ENCODE results near the gene CLTA.
"Not testable (repeated sequence)": the region's sequence is repeated elsewhere in the genome, so short reads cannot be mapped to it uniquely, and the experiment has no call there.

Gene CLTA

GRCh38 chr9:36158917-36159316 lies 31.8 kb upstream of the CLTA start:
- peak; percentile 67 for DNase-seq

- DNase-seq, result not testable (repeated sequence)
These were observed 31.2 kb upstream of the CLTA start for GRCh38 chr9:36159509-36159908.

GRCh38 chr9:36160126-36160525 lies 30.6 kb upstream of the CLTA start:
- DNase-seq, result not testable (repeated sequence)

GRCh38 chr9:36161187-36161586 lies 29.5 kb upstream of the CLTA start:
- peak; percentile 63 for DNase-seq

GRCh38 chr9:36162211-36162738 lies 28.4 kb upstream of the CLTA start:
- no peak for DNase-seq

- peak; percentile 97 for DNase-seq
These were observed 27.5 kb upstream of the CLTA start for GRCh38 chr9:36163049-36163785.

GRCh38 chr9:36163786-36164170 lies 26.9 kb upstream of the CLTA start:
- DNase-seq, result peak; percentile 66

GRCh38 chr9:36164372-36164771 lies 26.3 kb upstream of the CLTA start:
- DNase-seq, result no peak

- no peak for DNase-seq
These were observed 25.7 kb upstream of the CLTA start for GRCh38 chr9:36164989-36165388.

- peak; percentile 67 for DNase-seq
These were observed 24.9 kb upstream of the CLTA start for GRCh38 chr9:36165826-36166167.

- DNase-seq, result peak; percentile 87
These were observed 24.4 kb upstream of the CLTA start for GRCh38 chr9:36166168-36166927.

GRCh38 chr9:36169166-36169565 lies 21.6 kb upstream of the CLTA start, which contains the start of gene CCIN:
CCIN (plus strand) TSS chr9:36169388; CDS start chr9:36169503, 115 bp downstream.
- DNase-seq, result no peak

- no peak for DNase-seq
These were observed 21.0 kb upstream of the CLTA start for GRCh38 chr9:36169708-36170107.

- DNase-seq, result no peak
These were observed 20.2 kb upstream of the CLTA start for GRCh38 chr9:36170531-36170930.

- no peak for DNase-seq
These were observed 16.9 kb upstream of the CLTA start for GRCh38 chr9:36173861-36174260.

- DNase-seq, result no peak
These were observed 16.4 kb upstream of the CLTA start for GRCh38 chr9:36174271-36174670.

- no peak for DNase-seq
These were observed 16.0 kb upstream of the CLTA start for GRCh38 chr9:36174731-36175130.

GRCh38 chr9:36175209-36175608 lies 15.5 kb upstream of the CLTA start:
- not testable (repeated sequence) for DNase-seq

GRCh38 chr9:36176496-36176895 lies 14.2 kb upstream of the CLTA start:
- not testable (repeated sequence) for DNase-seq

GRCh38 chr9:36177571-36177970 lies 13.2 kb upstream of the CLTA start:
- DNase-seq, result no peak

- not testable (repeated sequence) for DNase-seq
These were observed 10.5 kb upstream of the CLTA start for GRCh38 chr9:36180243-36180642.

GRCh38 chr9:36187414-36187813 lies 3.3 kb upstream of the CLTA start:
- peak; percentile 93 for DNase-seq

- DNase-seq, result no peak
These were observed 2.5 kb upstream of the CLTA start for GRCh38 chr9:36188212-36188611.

- no peak for DNase-seq
These were observed 745 bp upstream of the CLTA start for GRCh38 chr9:36189976-36190375.
